HG03064 (cell line): ENCODE data around the gene MPL.

Experiments
- ATAC-seq: cut with Tn5 transposase; IDR thresholded peaks from one replicate; pipeline ENCODE4 v1.9.1; 2021; ENCODE audit warnings: low read depth; ENCODE audit not compliant: unreplicated experiment

Gene MPL

DNA sequence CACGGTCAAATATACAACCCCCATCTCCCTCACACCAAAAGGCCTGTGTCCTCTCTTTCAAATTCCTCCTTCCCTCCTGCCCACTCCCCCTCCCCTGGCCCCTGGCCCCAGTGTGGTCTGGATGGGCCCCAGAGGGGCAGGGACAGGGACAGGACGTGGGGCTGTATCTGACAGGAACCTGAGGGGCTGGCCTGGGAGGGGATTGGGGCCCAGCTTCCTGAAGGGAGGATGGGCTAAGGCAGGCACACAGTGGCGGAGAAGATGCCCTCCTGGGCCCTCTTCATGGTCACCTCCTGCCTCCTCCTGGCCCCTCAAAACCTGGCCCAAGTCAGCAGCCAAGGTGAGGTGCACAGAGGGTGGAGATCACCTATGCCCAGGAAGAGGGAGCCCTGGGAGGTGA lies at the start of gene MPL:
TSS of gene MPL (plus strand) at position 231 of the 400 bp plus-strand sequence. CDS start at position 262, 31 bp downstream.
- no peak for ATAC-seq

DNA sequence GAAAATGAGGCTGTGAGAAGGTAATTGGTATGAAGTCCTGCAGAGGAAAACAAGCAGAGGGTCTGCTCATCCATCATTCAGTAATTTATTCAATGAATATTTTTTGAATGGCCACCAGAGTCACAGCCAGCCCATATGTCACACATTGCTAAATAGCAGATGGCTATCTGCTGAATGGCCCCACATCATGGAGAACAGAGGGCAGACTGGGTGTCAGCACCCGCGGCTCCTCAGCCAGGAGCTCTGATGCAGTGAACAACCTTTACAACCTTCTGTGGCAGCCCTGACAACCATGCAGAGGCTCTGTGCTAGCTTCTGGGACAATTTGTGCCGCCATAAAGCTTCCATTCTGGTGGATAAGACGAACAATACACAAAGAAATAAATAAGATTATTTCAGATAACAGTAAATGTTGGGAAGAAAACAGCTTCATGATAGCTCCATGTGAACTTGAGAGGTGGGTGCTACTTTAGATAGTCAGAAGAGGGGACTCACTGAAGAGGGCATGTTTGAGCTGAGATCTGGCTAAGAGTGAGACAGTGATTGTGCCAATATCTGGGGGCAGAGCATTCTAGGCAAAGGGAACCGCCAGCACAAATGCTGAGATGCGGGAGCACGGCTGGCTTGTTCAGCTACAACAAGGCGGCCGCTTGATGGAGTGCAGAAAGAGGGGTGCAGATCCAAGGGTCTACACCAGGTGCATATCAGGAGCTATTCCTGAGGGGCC lies 49.4 kb upstream of the MPL start:
- no peak for ATAC-seq

DNA sequence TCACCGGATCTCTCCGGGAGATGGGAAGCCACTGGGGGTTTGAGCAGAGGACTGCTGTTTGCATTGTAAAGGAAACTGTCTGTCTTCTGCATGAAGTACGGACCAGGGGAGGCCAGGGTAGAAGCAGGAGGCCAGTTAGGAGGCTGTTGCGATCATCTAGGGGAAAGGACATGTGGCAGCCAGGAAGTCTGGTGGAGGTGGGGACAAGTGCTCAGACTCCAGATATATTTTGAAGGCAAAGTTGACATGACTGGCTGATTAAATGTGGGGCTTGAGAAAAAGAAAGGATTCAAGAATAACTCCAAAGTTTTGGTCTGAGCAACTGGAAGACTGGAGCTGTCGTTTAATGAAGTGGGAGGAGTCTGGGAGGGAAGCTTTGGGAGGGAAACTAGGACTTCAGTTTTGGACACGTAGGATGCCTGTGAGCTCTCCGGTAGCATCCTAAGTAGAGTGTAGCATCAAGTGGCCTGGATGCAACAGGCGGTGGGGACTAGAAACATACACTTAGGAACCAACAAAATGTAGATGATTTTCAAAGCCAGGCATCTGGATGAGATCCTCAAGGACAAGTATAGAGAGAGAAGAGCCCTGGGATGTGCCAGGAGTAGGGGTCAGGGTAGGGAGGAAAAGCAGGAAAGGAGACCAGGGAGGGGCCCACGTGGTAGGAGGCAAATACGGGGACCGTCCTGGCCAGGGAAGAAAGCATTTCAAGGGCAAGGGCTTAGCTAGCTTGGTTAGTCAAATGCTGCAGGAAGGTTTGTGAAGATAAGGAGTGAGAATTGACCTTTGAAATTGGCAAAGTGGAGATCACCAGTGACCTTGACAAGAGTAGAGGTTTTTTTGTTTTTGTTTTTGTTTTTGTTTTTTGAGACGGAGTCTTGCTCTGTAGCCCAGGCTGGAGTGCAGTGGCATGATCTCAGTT lies 48.6 kb upstream of the MPL start:
- no peak for ATAC-seq

DNA sequence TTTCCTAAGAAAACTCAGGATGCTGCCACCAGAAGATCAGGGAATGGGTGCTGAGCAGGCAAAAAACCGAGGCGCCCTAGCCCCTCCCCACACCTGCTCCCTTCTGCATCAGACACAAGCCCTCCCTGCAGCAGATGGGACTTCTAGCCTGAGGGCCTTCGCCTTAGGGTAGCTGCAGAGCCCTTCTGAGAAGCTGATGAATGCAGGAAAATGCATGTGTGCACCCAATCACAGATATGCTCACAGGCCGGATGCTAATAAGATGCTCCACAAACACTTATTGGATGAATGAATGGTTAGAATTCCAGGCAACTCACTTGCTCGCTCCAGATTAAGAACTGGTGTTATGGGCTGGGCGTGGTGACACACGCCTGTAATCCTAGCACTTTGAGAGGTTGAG lies 45.4 kb upstream of the MPL start:
- no peak for ATAC-seq

DNA sequence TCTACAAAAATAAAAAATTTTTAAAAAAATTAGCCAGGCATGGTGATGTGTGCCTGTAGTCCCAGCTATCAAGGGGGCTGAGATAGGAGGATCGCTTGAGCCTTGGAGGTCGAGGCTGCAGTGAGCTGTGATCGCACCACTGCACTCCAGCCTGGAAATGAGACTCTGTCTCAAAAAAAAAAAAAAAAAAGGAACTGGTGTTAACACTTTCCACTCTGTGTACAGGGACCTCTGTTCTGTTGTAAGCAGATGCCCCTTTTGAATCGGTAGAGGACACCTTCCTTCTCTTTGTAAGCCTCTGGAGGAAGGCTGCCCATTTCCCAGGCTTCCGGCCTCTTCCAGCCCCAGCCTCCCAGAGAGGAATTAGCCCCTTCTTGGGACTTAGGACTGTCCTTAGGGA lies 44.9 kb upstream of the MPL start:
- ATAC-seq: no peak

DNA sequence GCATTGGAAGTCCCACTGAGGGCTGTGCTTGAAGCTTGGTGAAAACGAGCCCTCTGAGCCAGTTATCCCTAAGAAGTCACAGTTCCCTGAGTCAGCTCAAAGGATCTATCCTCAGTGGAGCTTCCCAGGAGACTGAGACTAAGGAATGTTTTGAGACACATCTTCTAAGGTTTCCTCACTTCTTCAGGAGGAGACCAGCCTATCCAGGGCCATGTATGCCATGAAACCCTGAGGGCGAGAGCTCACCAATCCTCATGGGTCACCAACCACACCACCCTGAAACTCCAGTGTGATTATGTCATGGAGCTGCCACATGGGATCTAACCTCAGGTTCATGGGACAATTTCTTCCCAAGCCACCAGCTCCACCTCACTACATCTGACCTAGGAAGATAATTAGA lies 44.4 kb upstream of the MPL start:
- ATAC-seq: no peak

DNA sequence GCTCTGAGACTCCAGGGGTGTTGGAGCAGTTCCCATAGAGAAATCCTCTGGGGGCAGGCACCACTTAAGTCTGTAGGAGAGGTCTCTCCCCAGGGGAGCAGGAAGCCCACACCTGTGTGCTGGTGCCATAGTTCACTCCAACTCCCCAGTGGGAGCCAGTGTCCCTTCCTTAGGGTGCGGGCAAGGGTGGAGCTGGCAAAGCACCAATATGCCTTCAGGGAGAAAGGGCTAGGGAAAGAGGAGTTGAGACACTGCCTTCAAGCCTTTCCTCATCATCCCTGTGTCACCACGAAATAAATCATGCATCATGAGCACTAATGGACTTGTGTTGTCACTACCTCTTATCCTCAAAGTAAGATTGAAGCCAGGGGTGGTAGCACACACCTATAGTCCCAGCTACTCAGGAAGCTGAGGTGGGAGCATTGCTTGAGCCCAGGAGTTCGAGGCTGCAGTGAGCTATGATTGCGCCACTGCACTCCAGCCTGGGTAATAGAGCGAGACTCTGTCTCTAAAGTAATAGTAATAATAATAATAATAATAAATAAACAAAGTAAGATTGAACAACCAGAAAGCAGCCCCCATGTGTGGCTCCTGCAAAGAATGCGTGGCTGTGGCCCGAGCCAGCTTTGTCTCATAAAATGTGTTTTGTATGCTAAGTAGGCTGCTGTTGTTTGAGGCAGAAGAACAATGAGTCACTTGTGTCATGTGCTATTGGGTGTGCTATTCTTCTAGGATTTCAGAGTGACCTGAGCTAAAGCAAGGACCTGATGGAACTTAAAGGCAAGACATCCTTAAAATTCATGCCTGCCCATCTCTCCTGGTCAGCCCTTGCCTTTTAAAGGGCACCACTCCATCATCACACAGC lies 43.5 kb upstream of the MPL start:
- ATAC-seq: no peak

DNA sequence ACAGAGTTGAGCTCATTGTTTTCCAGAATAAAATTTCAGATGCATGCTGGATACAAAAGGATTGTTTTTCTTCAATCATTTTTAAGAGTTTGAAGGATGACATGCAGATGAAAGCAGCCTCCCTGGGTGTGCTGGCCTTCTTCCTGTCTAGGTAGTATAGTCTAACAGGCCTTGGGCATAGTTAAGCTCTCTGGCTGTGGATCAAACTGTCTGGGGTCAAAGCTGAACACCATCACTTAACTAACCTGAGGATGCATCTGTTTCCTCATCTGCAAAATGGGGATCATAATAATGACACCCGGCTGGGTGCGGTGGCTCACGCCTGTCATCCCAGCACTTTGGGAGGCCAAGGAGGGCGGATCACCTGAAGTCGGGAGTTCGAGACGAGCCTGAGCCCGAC lies 42.9 kb upstream of the MPL start:
- no peak for ATAC-seq

DNA sequence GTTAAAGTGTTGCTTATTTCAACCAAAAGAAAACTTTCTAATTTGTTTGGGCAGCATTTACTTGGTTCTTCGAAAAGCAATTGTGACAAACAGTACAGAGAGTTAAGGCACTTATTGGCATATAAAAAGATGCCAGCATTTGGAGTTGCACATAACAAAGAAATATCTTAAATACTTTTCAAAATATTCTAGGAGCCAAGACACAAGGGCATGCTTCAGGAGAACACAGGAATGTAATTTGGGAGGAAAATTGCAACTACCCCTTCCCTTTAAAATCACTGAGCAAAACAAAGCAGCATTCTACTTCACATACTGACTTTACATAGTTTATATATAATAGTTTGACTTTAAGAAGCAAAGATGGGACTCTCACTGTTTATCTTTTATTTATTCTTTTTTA lies 41.4 kb upstream of the MPL start:
- ATAC-seq: no peak

DNA sequence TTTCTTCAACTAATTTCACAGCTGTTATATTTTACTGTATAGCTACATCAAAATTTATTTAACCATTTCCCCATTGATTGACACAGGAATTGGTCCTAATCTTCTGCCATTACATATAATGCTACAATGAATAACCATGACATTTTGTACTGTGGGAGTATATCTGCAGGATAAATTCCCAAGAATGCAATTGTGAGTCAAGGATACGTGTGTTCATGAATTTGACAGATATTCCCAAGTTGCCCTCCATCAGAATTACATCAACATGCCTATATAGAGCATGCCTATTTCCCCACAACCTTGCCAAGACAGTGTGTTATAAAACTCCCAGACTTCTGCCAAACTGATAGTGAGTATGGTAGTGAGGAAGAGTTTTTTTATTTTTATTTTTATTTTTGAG lies 39.6 kb upstream of the MPL start:
- no peak for ATAC-seq

DNA sequence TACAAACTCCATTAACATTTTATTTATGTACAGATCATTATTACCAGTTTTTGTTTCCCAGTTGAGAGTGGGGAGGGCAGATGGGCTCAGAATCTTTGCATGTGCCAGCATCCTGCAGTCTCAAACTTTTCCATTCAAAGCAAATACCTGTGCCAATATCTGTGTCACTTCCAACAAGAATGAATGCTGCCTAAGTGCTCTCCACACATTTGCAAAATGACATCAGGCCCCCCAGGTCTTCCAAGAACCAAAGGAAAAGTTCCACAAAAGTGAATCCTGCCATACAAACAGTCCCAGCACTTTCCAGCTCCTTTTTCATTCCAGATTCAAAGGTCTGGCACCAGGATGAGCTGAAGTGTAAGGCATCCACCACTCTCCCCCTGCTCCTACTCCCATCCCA lies 38.5 kb upstream of the MPL start:
- ATAC-seq: no peak

DNA sequence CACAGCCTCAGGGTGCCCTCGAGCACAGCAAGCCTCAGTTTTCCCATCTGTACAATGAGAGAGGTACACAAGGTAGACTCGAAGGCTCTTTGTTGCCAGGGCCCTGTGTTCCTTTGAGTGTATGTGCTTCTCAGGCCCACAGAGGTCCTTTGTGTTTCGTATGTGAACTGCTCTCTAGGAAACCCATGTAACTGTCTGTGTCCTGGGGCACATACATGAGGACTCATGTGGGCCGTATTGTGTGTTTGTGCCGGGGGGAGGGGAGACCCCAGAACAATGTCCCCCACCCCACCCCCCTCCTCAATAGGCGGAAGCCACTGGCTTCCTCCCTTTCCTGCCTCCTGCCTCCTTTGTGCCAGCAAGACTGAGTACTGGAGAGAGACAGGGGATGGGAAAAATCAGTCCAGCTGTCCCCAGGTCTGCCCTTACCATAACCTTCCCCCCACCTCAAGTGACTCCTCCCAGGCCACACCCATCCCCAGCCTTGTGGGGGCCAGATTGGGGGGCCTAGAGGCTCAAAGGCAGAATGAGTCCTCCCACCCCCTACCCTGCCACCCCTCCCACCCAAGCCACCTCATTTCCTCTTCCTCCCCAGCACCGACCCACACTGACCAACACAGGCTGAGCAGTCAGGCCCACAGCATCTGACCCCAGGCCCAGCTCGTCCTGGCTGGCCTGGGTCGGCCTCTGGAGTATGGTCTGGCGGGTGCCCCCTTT lies 37.1 kb upstream of the MPL start, which contains the start of gene TIE1:
TSS of gene TIE1 (plus strand) at position 605 of the 717 bp plus-strand sequence. CDS start at position 695, 90 bp downstream.
- ATAC-seq: no peak

DNA sequence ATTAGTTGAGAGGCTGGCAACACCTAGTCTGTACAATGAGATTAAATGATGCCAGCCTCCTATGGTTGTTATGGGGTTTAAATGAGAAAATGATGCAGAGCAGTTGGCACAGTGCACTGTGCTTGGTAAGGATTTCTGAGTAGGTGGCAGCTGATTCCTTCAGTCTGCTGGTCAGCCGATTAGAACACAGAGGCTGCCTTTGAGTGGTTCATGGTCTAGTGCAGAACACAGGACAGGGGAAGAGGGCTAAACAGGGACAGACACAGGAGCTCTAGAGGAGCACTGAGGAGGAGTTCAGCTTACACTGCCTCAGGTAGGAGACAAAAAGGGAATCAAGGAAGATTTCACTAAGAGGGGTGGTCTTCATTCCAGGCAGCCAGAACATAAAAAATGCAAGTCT lies 35.4 kb upstream of the MPL start:
- no peak for ATAC-seq

DNA sequence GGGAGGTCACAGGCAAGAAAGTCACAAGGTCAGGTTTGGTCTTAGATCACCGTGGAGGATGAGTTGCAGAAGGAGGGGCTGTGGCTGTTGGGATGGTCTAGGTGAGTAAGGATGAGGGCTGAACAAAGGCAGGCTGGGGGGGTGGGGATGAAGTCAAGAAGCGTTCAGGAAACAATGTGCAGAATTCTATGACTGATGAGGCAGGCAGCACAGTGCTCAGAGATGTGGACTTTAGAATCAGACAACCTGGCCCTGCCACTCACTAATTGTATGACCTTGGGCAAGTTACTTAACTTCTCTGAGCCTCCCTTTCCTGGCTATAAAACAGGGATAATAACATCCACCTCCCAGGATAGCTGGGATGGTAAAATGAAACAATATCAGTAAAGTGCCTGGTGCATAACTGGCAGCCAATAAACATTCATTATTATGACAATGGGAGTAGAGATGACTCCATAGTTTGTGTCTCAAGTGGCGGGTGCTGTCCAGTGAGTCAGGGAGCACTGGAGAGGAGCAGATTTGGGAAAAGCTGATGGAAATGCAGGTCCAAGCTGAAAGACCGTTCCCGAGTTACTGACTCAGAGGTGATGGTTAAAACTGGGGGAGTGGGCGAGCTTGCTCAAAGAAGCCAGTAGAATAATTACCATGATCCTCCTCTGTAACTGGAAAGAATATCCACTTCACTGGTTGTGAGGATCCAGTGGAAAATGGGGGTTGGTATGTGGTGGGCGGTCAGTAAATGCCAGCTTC lies 34.7 kb upstream of the MPL start:
- ATAC-seq: no peak

DNA sequence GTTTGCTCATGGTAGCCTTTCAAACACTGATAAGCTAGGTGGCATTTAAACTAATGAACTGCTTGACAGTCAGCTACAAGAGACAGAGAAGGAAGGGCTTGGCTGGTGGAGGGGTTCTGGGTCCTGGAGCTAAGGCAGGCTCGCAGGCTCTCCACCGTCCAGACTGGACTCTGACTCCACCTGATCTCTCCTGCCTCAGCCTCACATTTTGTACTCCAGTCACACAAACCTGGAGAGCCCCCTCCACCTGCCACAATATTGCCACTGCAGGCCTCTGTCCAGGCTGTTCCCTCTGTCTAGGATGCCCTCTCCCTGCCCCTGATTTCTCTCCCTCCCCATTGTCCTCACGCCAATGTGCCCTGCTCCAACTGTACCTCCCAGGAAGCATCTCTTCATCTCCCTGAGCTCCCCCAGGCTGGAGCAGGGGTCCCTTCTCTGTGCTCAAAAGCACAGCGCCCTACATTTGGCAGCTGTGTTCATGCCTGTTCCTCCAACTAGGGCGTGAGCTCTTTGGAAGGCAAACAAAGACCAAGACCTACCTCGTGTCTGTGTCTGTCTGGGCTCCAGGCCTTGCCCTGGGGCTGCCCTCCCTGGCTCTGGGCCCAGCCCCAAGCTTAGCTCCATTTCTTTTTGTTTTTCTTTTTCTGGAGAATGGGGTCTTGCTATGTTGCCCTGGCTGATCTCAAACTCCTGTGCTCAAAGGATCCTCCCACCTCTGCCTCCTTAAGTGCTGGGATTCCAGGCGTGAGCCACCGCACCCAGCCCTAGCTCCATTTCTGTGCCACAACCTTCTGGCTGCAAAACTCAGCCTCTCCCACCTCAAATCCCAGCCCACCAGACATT lies 33.9 kb upstream of the MPL start:
- ATAC-seq: no peak

DNA sequence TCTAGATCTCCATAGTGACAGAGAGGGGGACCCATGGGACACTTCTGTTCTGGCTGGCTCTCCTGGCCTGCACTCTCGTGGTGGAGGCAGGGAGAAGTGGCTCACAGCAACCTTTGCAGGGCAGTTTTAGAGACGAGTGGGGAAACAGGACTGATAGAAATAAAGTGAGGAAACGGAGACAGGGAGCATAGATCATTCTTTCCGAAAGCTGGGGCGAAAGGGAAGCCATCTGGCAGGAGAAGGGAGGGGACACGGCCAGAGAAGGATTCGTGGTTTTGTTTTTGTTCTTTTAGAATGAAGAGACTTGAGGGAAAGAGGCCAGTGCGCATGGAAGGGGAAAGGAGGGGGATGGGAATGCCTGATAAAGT lies 33.3 kb upstream of the MPL start:
- no peak for ATAC-seq

DNA sequence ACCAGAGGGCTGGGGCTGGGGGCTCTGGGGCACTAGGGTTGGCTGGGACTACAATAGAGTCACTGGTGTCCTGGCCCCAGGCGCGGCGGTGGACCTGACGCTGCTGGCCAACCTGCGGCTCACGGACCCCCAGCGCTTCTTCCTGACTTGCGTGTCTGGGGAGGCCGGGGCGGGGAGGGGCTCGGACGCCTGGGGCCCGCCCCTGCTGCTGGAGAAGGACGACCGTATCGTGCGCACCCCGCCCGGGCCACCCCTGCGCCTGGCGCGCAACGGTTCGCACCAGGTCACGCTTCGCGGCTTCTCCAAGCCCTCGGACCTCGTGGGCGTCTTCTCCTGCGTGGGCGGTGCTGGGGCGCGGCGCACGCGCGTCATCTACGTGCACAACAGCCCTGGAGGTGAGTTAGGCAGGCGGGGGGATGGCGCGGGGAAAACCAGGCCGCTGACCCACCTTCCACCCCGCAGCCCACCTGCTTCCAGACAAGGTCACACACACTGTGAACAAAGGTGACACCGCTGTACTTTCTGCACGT lies 32.8 kb upstream of the MPL start:
- ATAC-seq: no peak

DNA sequence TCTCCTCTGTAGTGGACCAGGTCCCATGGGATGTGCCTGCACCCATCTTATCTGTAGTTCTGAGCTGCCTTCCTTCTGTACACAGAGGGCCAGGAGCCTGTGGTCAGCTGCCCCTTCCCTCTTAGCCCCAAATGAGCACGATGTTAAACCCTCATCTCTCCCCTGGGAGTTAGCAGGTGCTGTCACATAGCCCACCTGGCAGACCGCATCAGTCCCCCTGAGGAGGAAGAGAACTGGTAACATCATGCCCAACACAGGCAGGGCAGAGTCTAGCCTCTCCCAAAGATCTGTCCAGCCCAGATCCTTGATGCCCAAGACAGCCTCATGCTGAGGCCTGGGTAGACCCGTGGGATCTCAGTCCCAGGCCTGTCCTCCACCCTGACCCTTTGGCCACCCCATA lies 32.2 kb upstream of the MPL start:
- no peak for ATAC-seq
